ENCODE measurements around the gene PRKD2. TPM values are rescaled to one million over a fixed set of nuclear protein-coding genes. Genes with fewer than 3 reads are reported as not detected.

Gene PRKD2
- total and polyA plus RNA-seq, 2 donors (not counting 1 experiment from before 2014, with no cell fraction given), result 8.1 to 11.6 TPM

DNA sequence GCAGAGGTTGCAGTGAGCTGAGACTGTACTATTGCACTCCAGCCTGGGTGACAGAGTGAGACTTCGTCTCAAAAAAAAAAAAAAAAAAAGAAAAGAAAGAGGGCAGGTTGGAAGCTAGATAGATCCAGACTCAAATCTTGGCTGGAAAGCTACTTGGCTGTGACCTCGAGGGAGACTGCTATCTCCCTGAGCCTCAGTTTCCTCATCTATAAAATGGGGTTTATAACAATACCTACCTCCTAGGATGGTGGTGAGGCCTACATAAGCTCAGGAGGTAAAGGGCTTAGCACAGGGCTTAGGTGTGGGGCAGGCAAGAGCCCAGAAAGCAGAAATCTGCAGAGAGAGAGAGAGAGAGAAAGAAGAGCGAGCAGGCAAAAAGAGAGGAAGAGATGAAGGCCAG, 31.7 kb downstream of the PRKD2 start:
- no peaks in the 10 kb centered on the region for H3K4me1 ChIP-seq (ENCODE audit: control insufficient read depth, extremely low read depth, insufficient read depth, low read length)
- DNase-seq (ENCODE audit: low read depth in 2 of 2), result no peak
- H4K20me1 ChIP-seq (ENCODE audit: control insufficient read depth, extremely low read depth, insufficient read depth, low read length), result no peaks in the 10 kb centered on the region
- peaks cover 7% of the 10 kb centered on the region for H3K36me3 ChIP-seq (ENCODE audit: control insufficient read depth, insufficient read depth, low read length)
- no peak overlapping the region for H3K9ac ChIP-seq (ENCODE audit: insufficient read depth, low read length)
- no peak for TF ChIP-seq EZH2 (IDR thresholded peaks at IDR 0.05; ENCODE audit: low read length, missing control alignments)
- TF ChIP-seq, protein P1, sequence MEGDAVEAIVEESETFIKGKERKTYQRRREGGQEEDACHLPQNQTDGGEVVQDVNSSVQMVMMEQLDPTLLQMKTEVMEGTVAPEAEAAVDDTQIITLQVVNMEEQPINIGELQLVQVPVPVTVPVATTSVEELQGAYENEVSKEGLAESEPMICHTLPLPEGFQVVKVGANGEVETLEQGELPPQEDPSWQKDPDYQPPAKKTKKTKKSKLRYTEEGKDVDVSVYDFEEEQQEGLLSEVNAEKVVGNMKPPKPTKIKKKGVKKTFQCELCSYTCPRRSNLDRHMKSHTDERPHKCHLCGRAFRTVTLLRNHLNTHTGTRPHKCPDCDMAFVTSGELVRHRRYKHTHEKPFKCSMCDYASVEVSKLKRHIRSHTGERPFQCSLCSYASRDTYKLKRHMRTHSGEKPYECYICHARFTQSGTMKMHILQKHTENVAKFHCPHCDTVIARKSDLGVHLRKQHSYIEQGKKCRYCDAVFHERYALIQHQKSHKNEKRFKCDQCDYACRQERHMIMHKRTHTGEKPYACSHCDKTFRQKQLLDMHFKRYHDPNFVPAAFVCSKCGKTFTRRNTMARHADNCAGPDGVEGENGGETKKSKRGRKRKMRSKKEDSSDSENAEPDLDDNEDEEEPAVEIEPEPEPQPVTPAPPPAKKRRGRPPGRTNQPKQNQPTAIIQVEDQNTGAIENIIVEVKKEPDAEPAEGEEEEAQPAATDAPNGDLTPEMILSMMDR (conservative IDR thresholded peaks at IDR 0.05 in 1 of 2, IDR thresholded peaks at IDR 0.05 in 1 of 2; ENCODE audit: low read depth in 1 of 2, low read length in 2 of 2), result no peak
- no peak overlapping the region for H3K27ac ChIP-seq (ENCODE audit: insufficient read depth, low read length)
- H3K4me3 ChIP-seq (replicated peaks in 1 of 4; ENCODE audit: control extremely low read depth in 1 of 4, insufficient read depth in 1 of 4, low read depth in 3 of 4, low read length in 4 of 4), result no peak overlapping the region
- H2AFZ ChIP-seq (ENCODE audit: low read length), result no peak overlapping the region
- no peaks in the 10 kb centered on the region for H3K9me3 ChIP-seq (ENCODE audit: control insufficient read depth, insufficient read depth, low read depth, low read length)
- H3K27me3 ChIP-seq (ENCODE audit: control insufficient read depth, insufficient read depth, low read length), result no peaks in the 10 kb centered on the region
- no peaks in the 10 kb centered on the region for H3K79me2 ChIP-seq (ENCODE audit: control insufficient read depth, insufficient read depth, low read length)
- no peak overlapping the region for H3K4me2 ChIP-seq (ENCODE audit: extremely low read depth, insufficient read depth, low read length)

DNA sequence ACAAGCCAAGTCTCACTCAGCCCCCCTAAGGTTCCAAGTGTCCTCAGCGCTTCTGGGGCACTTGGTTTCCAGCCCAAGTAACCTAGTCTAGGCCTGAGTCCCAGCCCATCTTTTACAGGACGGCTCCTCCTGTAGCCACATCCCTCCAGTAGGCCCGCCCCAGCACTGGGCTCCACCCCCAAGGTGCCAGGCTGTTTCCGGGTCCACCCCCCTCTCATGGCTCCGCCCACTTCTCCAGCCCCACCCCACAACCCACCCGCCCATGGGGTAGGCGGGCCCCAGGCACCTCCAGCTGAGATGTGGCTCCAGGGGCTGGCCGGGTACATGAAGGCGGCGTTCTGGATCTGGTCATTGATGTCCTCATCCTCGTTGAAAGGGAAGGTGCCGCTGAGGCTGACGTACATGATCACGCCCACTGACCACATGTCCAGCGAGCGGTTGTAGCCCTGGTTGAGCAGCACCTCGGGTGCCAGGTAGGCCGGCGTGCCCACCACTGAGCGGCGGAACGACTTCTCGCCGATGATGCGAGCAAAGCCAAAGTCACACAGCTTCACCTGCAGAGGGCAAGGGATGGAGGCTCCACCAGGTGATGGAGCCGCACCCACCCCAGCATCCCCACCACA, 38.7 kb downstream of the PRKD2 start:
- Histone ChIP-seq H3K27ac (ENCODE audit: insufficient read depth, low read length) (no peak overlapping the region), H3K9ac (ENCODE audit: insufficient read depth, low read length) (no peak overlapping the region), H3K4me3 (replicated peaks in 1 of 4; ENCODE audit: control extremely low read depth in 1 of 4, insufficient read depth in 1 of 4, low read depth in 3 of 4, low read length in 4 of 4) (no peak overlapping the region), H3K79me2 (ENCODE audit: control insufficient read depth, insufficient read depth, low read length) (no peaks in the 10 kb centered on the region), H3K4me1 (ENCODE audit: control insufficient read depth, extremely low read depth, insufficient read depth, low read length) (no peaks in the 10 kb centered on the region), H3K4me2 (ENCODE audit: extremely low read depth, insufficient read depth, low read length) (no peak overlapping the region), H4K20me1 (ENCODE audit: control insufficient read depth, extremely low read depth, insufficient read depth, low read length) (no peaks in the 10 kb centered on the region), H3K36me3 (ENCODE audit: control insufficient read depth, insufficient read depth, low read length) (peaks cover 11% of the 10 kb centered on the region), H3K9me3 (ENCODE audit: control insufficient read depth, insufficient read depth, low read depth, low read length) (no peaks in the 10 kb centered on the region), H2AFZ (ENCODE audit: low read length) (no peak overlapping the region), H3K27me3 (ENCODE audit: control insufficient read depth, insufficient read depth, low read length) (no peaks in the 10 kb centered on the region)
- DNase-seq (ENCODE audit: low read depth in 2 of 2), result no peak
- TF ChIP-seq EZH2 (IDR thresholded peaks at IDR 0.05; ENCODE audit: low read length, missing control alignments), result no peak
- TF ChIP-seq, protein P1 (conservative IDR thresholded peaks at IDR 0.05 in 1 of 2, IDR thresholded peaks at IDR 0.05 in 1 of 2; ENCODE audit: low read depth in 1 of 2, low read length in 2 of 2), result no peak

DNA sequence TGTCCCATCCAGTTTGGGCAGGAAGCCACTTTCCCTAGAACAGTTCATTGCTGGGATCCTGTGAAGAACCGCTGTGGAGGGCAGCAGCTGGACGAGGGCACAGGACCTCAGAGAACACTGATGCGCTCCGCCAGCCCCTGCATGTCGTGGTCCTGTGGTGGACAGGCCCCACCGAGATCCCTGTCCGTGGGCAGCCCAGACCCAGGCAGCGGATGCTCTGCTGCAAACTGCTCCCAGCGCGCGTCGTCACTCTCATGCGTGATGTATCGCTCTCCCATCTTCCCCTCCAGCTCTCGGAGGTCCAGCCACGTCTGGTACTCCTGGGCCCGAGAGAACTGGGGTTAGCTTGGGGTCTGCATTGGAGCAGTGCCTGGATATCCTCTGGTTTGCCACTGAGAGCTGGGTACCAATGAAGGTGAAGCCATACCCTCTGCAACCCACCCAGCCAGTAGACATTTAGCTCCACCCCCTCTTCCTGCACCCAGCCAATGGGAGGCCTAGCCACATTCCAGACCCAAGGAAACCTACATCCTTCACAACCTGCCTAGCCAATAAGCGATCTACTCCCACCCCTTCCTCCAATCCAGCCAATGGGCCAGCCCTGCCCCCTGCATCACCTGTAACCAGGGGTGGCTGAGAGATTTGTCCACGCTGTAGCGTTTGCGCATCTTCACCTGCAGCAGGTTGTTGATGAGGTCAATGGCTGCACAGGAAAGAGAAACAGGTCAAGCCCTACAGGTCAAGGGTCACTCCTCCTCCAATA, 42.3 kb downstream of the PRKD2 start:
- Histone ChIP-seq H3K79me2 (ENCODE audit: control insufficient read depth, insufficient read depth, low read length) (no peaks in the 10 kb centered on the region), H3K4me3 (replicated peaks in 1 of 4; ENCODE audit: control extremely low read depth in 1 of 4, insufficient read depth in 1 of 4, low read depth in 3 of 4, low read length in 4 of 4) (no peak overlapping the region), H2AFZ (ENCODE audit: low read length) (no peak overlapping the region), H4K20me1 (ENCODE audit: control insufficient read depth, extremely low read depth, insufficient read depth, low read length) (no peaks in the 10 kb centered on the region), H3K27ac (ENCODE audit: insufficient read depth, low read length) (no peak overlapping the region), H3K9me3 (ENCODE audit: control insufficient read depth, insufficient read depth, low read depth, low read length) (no peaks in the 10 kb centered on the region), H3K9ac (ENCODE audit: insufficient read depth, low read length) (no peak overlapping the region), H3K36me3 (ENCODE audit: control insufficient read depth, insufficient read depth, low read length) (peaks cover 10% of the 10 kb centered on the region), H3K4me2 (ENCODE audit: extremely low read depth, insufficient read depth, low read length) (no peak overlapping the region), H3K4me1 (ENCODE audit: control insufficient read depth, extremely low read depth, insufficient read depth, low read length) (peaks cover 3% of the 10 kb centered on the region), H3K27me3 (ENCODE audit: control insufficient read depth, insufficient read depth, low read length) (no peaks in the 10 kb centered on the region)
- TF ChIP-seq, protein P1 (conservative IDR thresholded peaks at IDR 0.05 in 1 of 2, IDR thresholded peaks at IDR 0.05 in 1 of 2; ENCODE audit: low read depth in 1 of 2, low read length in 2 of 2), result no peak
- TF ChIP-seq EZH2 (IDR thresholded peaks at IDR 0.05; ENCODE audit: low read length, missing control alignments), result no peak
- DNase-seq (ENCODE audit: low read depth in 2 of 2), result peak in 1 of 2 donors; percentile 25

Measured in fibroblast of lung (primary cell).